Left cardiac atrium (tissue), 4 donors: ENCODE data around the gene IMMP2L. TPM values are rescaled to one million over a fixed set of nuclear protein-coding genes. Genes with fewer than 3 reads are reported as not detected.
A peak's percentile ranks its signal among the peaks of the same experiment; 100 is the strongest.

ENCODE experiments used
- ATAC-seq, 2 donors: fragments of 200-7000 bp; cut with Tn5 transposase; one replicate each; pipeline ENCODE4 v1.9.1; 2020; ENCODE audit warnings: mild to moderate bottlenecking in 2 of 2, moderate library complexity in 2 of 2
- DNase-seq: peaks from one replicate; pipeline ENCODE4 v3.0.0-alpha.2; 2020
- intact Hi-C, 2 donors: fragments of 100-400 bp; cut with DNase I; formaldehyde crosslinking; loops; one replicate each; pipeline versions ENCODE4 v1.14.1 to v1.15.1; 2022 to 2023
- total RNA-seq, 2 donors: library from RNA; stranded (reverse); fragmentation: NEBNext Ultra II Directional; extraction: Animal tissue kit (Norgen Biotek cat#: 25700); gene quantifications; one replicate each; pipeline ENCODE4 v1.2.1, GENCODE V29; 2021
- donor health status: DM: no; HTN: yes; CAD: no.
- donor health status: DM: no; HTN: yes; CAD: no; lungs with severe emphysema.
- donor health status: DM: yes; HTN: yes; CAD: no.
- donor health status: Dilated cardiomyopathy.

The IMMP2L gene
- total RNA-seq, 2 donors from 2014 or later, result 9.9 to 11.6 TPM

- intact Hi-C loops, result no loop called here
- ATAC-seq (no peak), DNase-seq (no peak)
Observed at GRCh38 chr7:110898516-110898915, 663.8 kb downstream of the IMMP2L start.

GRCh38 chr7:110897538-110897937, 664.8 kb downstream of the IMMP2L start:
- intact Hi-C loops, result no loop called here
- DNase-seq (no peak), ATAC-seq (no peak)

GRCh38 chr7:110894111-110894510, 668.2 kb downstream of the IMMP2L start:
- intact Hi-C loops, result no loop called here
- no peak for ATAC-seq
- no peak for DNase-seq

- DNase-seq, result no peak
- no peak for ATAC-seq
- intact Hi-C loops, result no loop called here
Observed at GRCh38 chr7:110891197-110891596, 671.1 kb downstream of the IMMP2L start.

GRCh38 chr7:110890101-110890500, 672.2 kb downstream of the IMMP2L start:
- ATAC-seq (no peak), DNase-seq (no peak)
- intact Hi-C loops, result no loop called here

- intact Hi-C loops, result no loop called here
- DNase-seq (no peak), ATAC-seq (no peak)
Observed at GRCh38 chr7:110889335-110889734, 673.0 kb downstream of the IMMP2L start.

GRCh38 chr7:110888641-110889040, 673.7 kb downstream of the IMMP2L start:
- ATAC-seq, result no peak
- DNase-seq, result no peak
- intact Hi-C loops, result no loop called here

- intact Hi-C loops, result no loop called here
- ATAC-seq (no peak), DNase-seq (no peak)
Observed at GRCh38 chr7:110885474-110885873, 676.8 kb downstream of the IMMP2L start.

GRCh38 chr7:110881721-110882120, 680.6 kb downstream of the IMMP2L start:
- intact Hi-C loops, result no loop called here
- no peak for ATAC-seq

GRCh38 chr7:110880971-110881370, 681.3 kb downstream of the IMMP2L start:
- ATAC-seq (no peak), DNase-seq (no peak)
- intact Hi-C loops, result no loop called here

More at GRCh38 chr7:110881721-110882120, 680.6 kb downstream of the IMMP2L start:
- no peak for DNase-seq

- ATAC-seq, result peak; percentile 65 to 80
- intact Hi-C loops, result no loop called here
- DNase-seq, result no peak
Observed at GRCh38 chr7:110877016-110877415, 685.3 kb downstream of the IMMP2L start.

- intact Hi-C loops, result no loop called here
- DNase-seq (no peak), ATAC-seq (no peak)
Observed at GRCh38 chr7:110875346-110875745, 686.9 kb downstream of the IMMP2L start.

- no peak for ATAC-seq
- no peak for DNase-seq
- intact Hi-C loops, result no loop called here
Observed at GRCh38 chr7:110871856-110872255, 690.4 kb downstream of the IMMP2L start.

- ATAC-seq (no peak), DNase-seq (no peak)
- intact Hi-C loops, result no loop called here
Observed at GRCh38 chr7:110870926-110871325, 691.4 kb downstream of the IMMP2L start.

GRCh38 chr7:110868458-110868857, 693.8 kb downstream of the IMMP2L start:
- intact Hi-C loops, result no loop called here
- ATAC-seq (no peak), DNase-seq (no peak)

- DNase-seq (no peak), ATAC-seq (no peak)
- intact Hi-C loops, result no loop called here
Observed at GRCh38 chr7:110867771-110868170, 694.5 kb downstream of the IMMP2L start.

- DNase-seq (no peak), ATAC-seq (no peak)
- intact Hi-C loops, result no loop called here
Observed at GRCh38 chr7:110863258-110863657, 699.0 kb downstream of the IMMP2L start.

GRCh38 chr7:110861163-110861562, 701.1 kb downstream of the IMMP2L start:
- ATAC-seq, result peak in 1 of 2 donors; percentile 60
- intact Hi-C loops, result no loop called here

GRCh38 chr7:110857106-110857505, 705.2 kb downstream of the IMMP2L start:
- DNase-seq (no peak), ATAC-seq (no peak)
- intact Hi-C loops, result no loop called here

More at GRCh38 chr7:110861163-110861562, 701.1 kb downstream of the IMMP2L start:
- DNase-seq, result no peak

GRCh38 chr7:110856704-110857103, 705.6 kb downstream of the IMMP2L start:
- ATAC-seq (no peak), DNase-seq (no peak)
- intact Hi-C loops, result no loop called here

- ATAC-seq (no peak), DNase-seq (no peak)
- intact Hi-C loops, result no loop called here
Observed at GRCh38 chr7:110854651-110855050, 707.6 kb downstream of the IMMP2L start.

GRCh38 chr7:110854166-110854565, 708.1 kb downstream of the IMMP2L start:
- no peak for DNase-seq
- ATAC-seq, result no peak
- intact Hi-C loops, result no loop called here
